ENCODE data around the gene TCF20. TPM values are rescaled to one million over a fixed set of nuclear protein-coding genes. Genes with fewer than 3 reads are reported as not detected.

The TCF20 gene
- total and polyA plus RNA-seq, 2 donors (not counting 1 experiment from before 2014, with no cell fraction given) = 16.4 to 81.3 TPM

GRCh38 chr22:42262964-42263363, 7.5 kb downstream of the TCF20 start:
- Histone ChIP-seq H3K4me1 (ENCODE audit: control insufficient read depth in 2 of 2, insufficient read depth in 2 of 2, low read length in 2 of 2) (peaks cover 22 to 23% of the 10 kb centered on the region in 2 donors), H3K9ac (ENCODE audit: low read length) (no peak overlapping the region), H3K4me2 (replicated peaks; ENCODE audit: low read depth, low read length, poor library complexity, severe bottlenecking) (peak overlapping the region; percentile 40), H2AFZ (ENCODE audit: insufficient read depth, low read depth, low read length, poor library complexity, severe bottlenecking) (no peak overlapping the region), H3K79me2 (ENCODE audit: control insufficient read depth, insufficient read depth, low read length) (peaks cover 100% of the 10 kb centered on the region), H3K36me3 (replicated peaks in 1 of 2; ENCODE audit: control extremely low read depth in 1 of 2, control insufficient read depth in 1 of 2, extremely low read depth in 1 of 2, insufficient read depth in 2 of 2, low read length in 1 of 2) (no peaks in the 10 kb centered on the region), H3K9me3 (ENCODE audit: control extremely low read depth in 1 of 3, control insufficient read depth in 2 of 3, insufficient read depth in 1 of 3, low read length in 2 of 3) (no peaks in the 10 kb centered on the region), H3K4me3 (ENCODE audit: control extremely low read depth in 1 of 5, extremely low read depth in 1 of 5, insufficient read depth in 1 of 5, low read depth in 2 of 5, low read length in 4 of 5) (no peak overlapping the region), H4K20me1 (ENCODE audit: control insufficient read depth, insufficient read depth, low read length, poor library complexity, severe bottlenecking) (peaks cover 97% of the 10 kb centered on the region), H3K27me3 (replicated peaks in 1 of 4; ENCODE audit: control extremely low read depth in 1 of 4, control insufficient read depth in 3 of 4, insufficient read depth in 4 of 4, low read length in 3 of 4) (no peaks in the 10 kb centered on the region), H3K27ac (ENCODE audit: low read length in 2 of 2) (peak overlapping the region in 1 of 2 donors; percentile 20)
- TF ChIP-seq EZH2 (IDR thresholded peaks at IDR 0.05; ENCODE audit: borderline replicate concordance, insufficient read depth, low read depth, low read length, poor library complexity, severe bottlenecking) (no peak), CTCF (IDR thresholded peaks at IDR 0.05) (no peak)
- ChIA-PET POLR2A (no interaction called here), CTCF (interaction anchor here (0.6 kb wide), 1 partner anchor 174 kb away, joined by 3 read pairs; no protein-coding TSS in a partner anchor)
- Mint-ChIP-seq H3K4me1 (peaks cover 63% of the 10 kb centered on the region), H3K27ac (peak overlapping the region; percentile 47), H3K27me3 (no peaks in the 10 kb centered on the region), H3K9me3 (ENCODE audit: insufficient read depth) (no peaks in the 10 kb centered on the region), H3K4me3 (peak overlapping the region; percentile 0)
- WGBS (ENCODE audit: insufficient coverage) = 38% methylated on average over 4 of the region's 4 CpGs
- DNase-seq (peak; percentile 54), ATAC-seq (ENCODE audit: low read depth) (peak; percentile 65)
- intact Hi-C loops (cut with micrococcal nuclease) = no loop called here

GRCh38 chr22:42261296-42261695, 9.2 kb downstream of the TCF20 start:
- no peaks in the 10 kb centered on the region for H3K27me3 Mint-ChIP-seq
- Histone ChIP-seq H2AFZ (ENCODE audit: insufficient read depth, low read depth, low read length, poor library complexity, severe bottlenecking) (no peak overlapping the region), H4K20me1 (ENCODE audit: control insufficient read depth, insufficient read depth, low read length, poor library complexity, severe bottlenecking) (peaks cover 99% of the 10 kb centered on the region), H3K79me2 (ENCODE audit: control insufficient read depth, insufficient read depth, low read length) (peaks cover 100% of the 10 kb centered on the region), H3K4me2 (replicated peaks; ENCODE audit: low read depth, low read length, poor library complexity, severe bottlenecking) (no peak overlapping the region), H3K9me3 (ENCODE audit: control extremely low read depth in 1 of 3, control insufficient read depth in 2 of 3, insufficient read depth in 1 of 3, low read length in 2 of 3) (no peaks in the 10 kb centered on the region), H3K27me3 (replicated peaks in 1 of 4; ENCODE audit: control extremely low read depth in 1 of 4, control insufficient read depth in 3 of 4, insufficient read depth in 4 of 4, low read length in 3 of 4) (no peaks in the 10 kb centered on the region), H3K9ac (ENCODE audit: low read length) (no peak overlapping the region), H3K36me3 (replicated peaks in 1 of 2; ENCODE audit: control extremely low read depth in 1 of 2, control insufficient read depth in 1 of 2, extremely low read depth in 1 of 2, insufficient read depth in 2 of 2, low read length in 1 of 2) (no peaks in the 10 kb centered on the region), H3K27ac (ENCODE audit: low read length in 2 of 2) (no peak overlapping the region), H3K4me3 (ENCODE audit: control extremely low read depth in 1 of 5, extremely low read depth in 1 of 5, insufficient read depth in 1 of 5, low read depth in 2 of 5, low read length in 4 of 5) (no peak overlapping the region), H3K4me1 (ENCODE audit: control insufficient read depth in 2 of 2, insufficient read depth in 2 of 2, low read length in 2 of 2) (peaks cover 22 to 23% of the 10 kb centered on the region in 2 donors)
- H3K4me3 Mint-ChIP-seq = no peak overlapping the region
- CTCF ChIA-PET = no interaction called here
- H3K4me1 Mint-ChIP-seq = peaks cover 66% of the 10 kb centered on the region
- DNase-seq = no peak
- ATAC-seq (ENCODE audit: low read depth) = no peak
- intact Hi-C loops (cut with micrococcal nuclease) = no loop called here
- WGBS (ENCODE audit: insufficient coverage) = 89% methylated on average over 1 of the region's 1 CpG
- H3K27ac Mint-ChIP-seq = no peak overlapping the region
- TF ChIP-seq EZH2 (IDR thresholded peaks at IDR 0.05; ENCODE audit: borderline replicate concordance, insufficient read depth, low read depth, low read length, poor library complexity, severe bottlenecking) = no peak
- no peak for TF ChIP-seq CTCF (IDR thresholded peaks at IDR 0.05)
- POLR2A ChIA-PET = no interaction called here
- no peaks in the 10 kb centered on the region for H3K9me3 Mint-ChIP-seq (ENCODE audit: insufficient read depth)

Measured in B cell (primary cell).